Stomach smooth muscle (tissue), 2 donors: ENCODE results near the gene CSF1.

Source experiments
- H3K27ac ChIP-seq: one replicate; pipeline ENCODE4 v1.7.0; 2013; ENCODE audit warnings: mild to moderate bottlenecking, low read length, inconsistent platforms
- H3K27me3 ChIP-seq, 2 donors: one replicate each; pipeline ENCODE4 v1.7.0; 2013; ENCODE audit warnings: low read length in 2 of 2; ENCODE audit not compliant: insufficient read depth in 2 of 2, control insufficient read depth in 1 of 2
- H3K36me3 ChIP-seq, 2 donors: one replicate each; pipeline ENCODE4 v1.7.0; 2013; ENCODE audit warnings: low read length in 2 of 2; ENCODE audit not compliant: control insufficient read depth in 2 of 2, insufficient read depth in 2 of 2
- H3K4me1 ChIP-seq: one replicate; pipeline ENCODE4 v1.7.0; 2013; ENCODE audit warnings: low read length; ENCODE audit not compliant: control insufficient read depth, insufficient read depth
- H3K4me3 ChIP-seq, 2 donors: one replicate each; pipeline ENCODE4 v1.7.0; 2013; ENCODE audit warnings: low read length in 2 of 2
- H3K9ac ChIP-seq, 2 donors: one replicate each; pipeline ENCODE4 v1.7.0; 2013; ENCODE audit warnings: low read length in 2 of 2, mild to moderate bottlenecking in 1 of 2
- H3K9me3 ChIP-seq, 2 donors: one replicate each; pipeline ENCODE4 v1.7.0; 2013; ENCODE audit warnings: low read length in 2 of 2; ENCODE audit not compliant: control insufficient read depth in 2 of 2
- donor health status: healthy.
- donor health status: Pancreatic carcinoma.

Gene CSF1

DNA sequence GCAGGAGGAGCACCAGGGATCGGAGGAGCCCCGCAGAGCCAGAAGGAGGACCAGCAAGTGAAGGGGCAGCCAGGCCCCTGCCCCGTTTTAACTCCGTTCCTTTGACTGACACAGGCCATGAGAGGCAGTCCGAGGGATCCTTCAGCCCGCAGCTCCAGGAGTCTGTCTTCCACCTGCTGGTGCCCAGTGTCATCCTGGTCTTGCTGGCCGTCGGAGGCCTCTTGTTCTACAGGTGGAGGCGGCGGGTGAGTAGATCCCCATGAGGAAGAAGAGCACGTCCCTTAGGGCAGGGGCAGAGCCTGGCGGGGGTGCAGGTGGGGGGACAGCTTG is 13.3 kb downstream of the CSF1 start:
- H3K36me3 ChIP-seq, result peaks cover 60 to 64% of the 10 kb centered on the region in 2 donors
- no peaks in the 10 kb centered on the region for H3K9me3 ChIP-seq
- H3K27me3 ChIP-seq, result no peaks in the 10 kb centered on the region
- H3K4me1 ChIP-seq, result peaks cover 37% of the 10 kb centered on the region
- H3K4me3 ChIP-seq, result no peak overlapping the region
- H3K27ac ChIP-seq, result no peak overlapping the region
- H3K9ac ChIP-seq, result no peak overlapping the region

- H3K27ac ChIP-seq, result no peak overlapping the region
- H3K4me1 ChIP-seq, result peaks cover 41% of the 10 kb centered on the region
- H3K27me3 ChIP-seq, result no peaks in the 10 kb centered on the region
- H3K4me3 ChIP-seq, result no peak overlapping the region
- H3K9me3 ChIP-seq, result no peaks in the 10 kb centered on the region
- peaks cover 60 to 65% of the 10 kb centered on the region in 2 donors for H3K36me3 ChIP-seq
- H3K9ac ChIP-seq, result no peak overlapping the region
Observed at GRCh38 chr1:109924316-109924715, 13.7 kb downstream of the CSF1 start.

- Histone ChIP-seq H3K9me3 (no peaks in the 10 kb centered on the region), H3K4me3 (no peak overlapping the region), H3K4me1 (peaks cover 51% of the 10 kb centered on the region), H3K27me3 (no peaks in the 10 kb centered on the region), H3K27ac (no peak overlapping the region), H3K9ac (no peak overlapping the region), H3K36me3 (peaks cover 66 to 68% of the 10 kb centered on the region in 2 donors)
Observed at GRCh38 chr1:109925159-109925990, 14.7 kb downstream of the CSF1 start.

DNA sequence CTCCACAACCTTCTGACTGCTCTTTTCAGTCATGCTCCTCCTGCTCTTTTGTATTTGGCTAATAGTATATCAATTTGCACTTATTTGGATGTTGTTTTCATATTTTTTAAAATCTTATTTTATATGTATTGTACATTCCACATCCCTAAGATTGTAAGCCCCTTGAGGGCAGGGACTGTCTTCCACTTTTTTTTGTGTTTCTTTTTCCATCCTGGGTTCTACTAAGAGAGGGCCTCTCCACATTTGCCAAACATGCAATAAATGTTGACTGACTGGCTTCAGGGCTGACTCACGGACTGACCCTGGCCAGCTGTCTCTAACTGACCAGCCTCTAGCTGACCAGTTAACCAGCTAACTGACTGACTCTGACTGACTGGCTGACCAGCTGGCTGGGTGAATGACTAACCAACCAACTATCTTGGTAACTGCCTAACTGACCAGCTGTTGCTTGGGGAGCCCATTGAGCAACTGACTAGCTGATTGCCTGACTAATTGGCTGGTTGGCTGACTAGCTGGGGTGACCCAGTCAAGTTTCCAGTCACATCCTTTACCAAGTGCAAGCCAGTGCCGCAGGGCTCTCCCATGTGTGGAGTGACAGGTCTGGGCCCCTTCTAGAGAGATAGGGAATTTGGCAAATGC is 16.1 kb downstream of the CSF1 start:
- no peaks in the 10 kb centered on the region for H3K27me3 ChIP-seq
- H3K36me3 ChIP-seq, result peaks cover 55 to 56% of the 10 kb centered on the region in 2 donors
- H3K9ac ChIP-seq, result no peak overlapping the region
- no peaks in the 10 kb centered on the region for H3K9me3 ChIP-seq
- peak overlapping the region; percentile 76 for H3K27ac ChIP-seq
- peaks cover 64% of the 10 kb centered on the region for H3K4me1 ChIP-seq
- no peak overlapping the region for H3K4me3 ChIP-seq

DNA sequence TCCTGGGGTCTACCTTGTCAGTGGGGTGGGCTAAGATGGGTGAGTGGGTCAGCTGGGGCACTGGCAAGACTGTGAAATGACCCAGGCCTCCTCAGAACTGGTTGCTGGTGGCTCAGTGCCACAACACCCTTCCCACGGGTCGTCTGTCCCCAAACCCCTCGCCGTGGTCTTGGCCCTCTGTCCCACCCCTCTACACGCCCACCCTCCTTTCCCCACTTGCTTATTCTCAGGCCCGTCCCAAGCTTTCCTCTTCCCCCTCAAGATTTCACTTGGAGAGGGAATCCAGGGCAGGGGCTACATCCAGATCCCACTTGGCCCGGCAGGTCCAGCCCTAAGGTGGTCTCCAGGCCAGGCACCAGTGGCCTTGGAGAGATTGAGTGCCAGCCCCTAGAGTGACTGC is 16.7 kb downstream of the CSF1 start:
- Histone ChIP-seq H3K9me3 (no peaks in the 10 kb centered on the region), H3K4me3 (no peak overlapping the region), H3K9ac (no peak overlapping the region), H3K4me1 (peaks cover 65% of the 10 kb centered on the region), H3K36me3 (peaks cover 49 to 50% of the 10 kb centered on the region in 2 donors), H3K27me3 (no peaks in the 10 kb centered on the region), H3K27ac (peak overlapping the region; percentile 76)

DNA sequence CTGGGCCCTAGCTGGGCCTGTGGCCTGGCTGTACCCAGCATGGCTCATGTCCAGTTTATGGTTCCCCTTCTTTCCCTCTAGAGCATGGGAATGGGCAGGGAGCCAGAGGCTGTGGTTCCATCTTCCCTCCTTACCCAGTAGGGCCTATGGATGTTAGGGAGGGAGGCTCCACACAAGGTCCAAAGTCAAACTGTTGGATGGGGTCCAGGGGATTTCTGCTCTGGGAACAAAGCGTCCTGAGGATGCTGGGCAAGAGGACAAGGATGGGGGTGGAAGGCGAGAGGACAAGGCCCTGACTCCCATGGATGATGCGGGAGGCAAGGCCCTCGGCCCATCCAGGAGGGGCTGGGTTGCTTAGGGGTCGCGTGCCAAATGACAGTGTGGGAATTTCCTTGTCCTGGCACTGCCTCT is 17.3 kb downstream of the CSF1 start:
- Histone ChIP-seq H3K36me3 (peaks cover 43 to 45% of the 10 kb centered on the region in 2 donors), H3K4me1 (peaks cover 65% of the 10 kb centered on the region)

GRCh38 chr1:109928591-109929111 is 18.0 kb downstream of the CSF1 start:
- Histone ChIP-seq H3K27ac (peak overlapping the region; percentile 76), H3K9ac (peak overlapping the region; percentile 36 to 46), H3K4me1 (peaks cover 67% of the 10 kb centered on the region), H3K4me3 (peak overlapping the region in 1 of 2 donors; percentile 15), H3K36me3 (peaks cover 39 to 40% of the 10 kb centered on the region in 2 donors), H3K27me3 (no peaks in the 10 kb centered on the region), H3K9me3 (no peaks in the 10 kb centered on the region)

More for the DNA sequence above, 17.3 kb downstream of the CSF1 start:
- no peaks in the 10 kb centered on the region for H3K9me3 ChIP-seq
- no peak overlapping the region for H3K9ac ChIP-seq
- peak overlapping the region in 1 of 2 donors; percentile 29 for H3K4me3 ChIP-seq
- peak overlapping the region; percentile 76 for H3K27ac ChIP-seq
- no peaks in the 10 kb centered on the region for H3K27me3 ChIP-seq

DNA sequence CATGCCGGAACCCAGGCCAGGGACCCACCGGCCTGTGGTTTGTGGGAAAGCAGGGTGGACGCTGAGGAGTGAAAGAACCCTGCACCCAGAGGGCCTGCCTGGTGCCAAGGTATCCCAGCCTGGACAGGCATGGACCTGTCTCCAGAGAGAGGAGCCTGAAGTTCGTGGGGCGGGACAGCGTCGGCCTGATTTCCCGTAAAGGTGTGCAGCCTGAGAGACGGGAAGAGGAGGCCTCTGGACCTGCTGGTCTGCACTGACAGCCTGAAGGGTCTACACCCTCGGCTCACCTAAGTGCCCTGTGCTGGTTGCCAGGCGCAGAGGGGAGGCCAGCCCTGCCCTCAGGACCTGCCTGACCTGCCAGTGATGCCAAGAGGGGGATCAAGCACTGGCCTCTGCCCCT is 18.5 kb downstream of the CSF1 start:
- H3K27ac ChIP-seq, result no peak overlapping the region
- no peaks in the 10 kb centered on the region for H3K27me3 ChIP-seq
- H3K4me1 ChIP-seq, result peaks cover 67% of the 10 kb centered on the region
- H3K9ac ChIP-seq, result no peak overlapping the region
- H3K36me3 ChIP-seq, result peaks cover 34 to 37% of the 10 kb centered on the region in 2 donors
- H3K9me3 ChIP-seq, result no peaks in the 10 kb centered on the region
- H3K4me3 ChIP-seq, result no peak overlapping the region

DNA sequence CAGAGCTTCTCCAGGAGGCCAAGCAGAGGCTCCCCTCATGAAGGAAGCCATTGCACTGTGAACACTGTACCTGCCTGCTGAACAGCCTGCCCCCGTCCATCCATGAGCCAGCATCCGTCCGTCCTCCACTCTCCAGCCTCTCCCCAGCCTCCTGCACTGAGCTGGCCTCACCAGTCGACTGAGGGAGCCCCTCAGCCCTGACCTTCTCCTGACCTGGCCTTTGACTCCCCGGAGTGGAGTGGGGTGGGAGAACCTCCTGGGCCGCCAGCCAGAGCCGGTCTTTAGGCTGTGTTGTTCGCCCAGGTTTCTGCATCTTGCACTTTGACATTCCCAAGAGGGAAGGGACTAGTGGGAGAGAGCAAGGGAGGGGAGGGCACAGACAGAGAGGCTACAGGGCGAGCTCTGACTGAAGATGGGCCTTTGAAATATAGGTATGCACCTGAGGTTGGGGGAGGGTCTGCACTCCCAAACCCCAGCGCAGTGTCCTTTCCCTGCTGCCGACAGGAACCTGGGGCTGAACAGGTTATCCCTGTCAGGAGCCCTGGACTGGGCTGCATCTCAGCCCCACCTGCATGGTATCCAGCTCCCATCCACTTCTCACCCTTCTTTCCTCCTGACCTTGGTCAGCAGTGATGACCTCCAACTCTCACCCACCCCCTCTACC is 19.1 kb downstream of the CSF1 start:
- Histone ChIP-seq H3K4me3 (no peak overlapping the region), H3K27ac (peak overlapping the region; percentile 46), H3K4me1 (peaks cover 69% of the 10 kb centered on the region), H3K9ac (no peak overlapping the region), H3K9me3 (no peaks in the 10 kb centered on the region), H3K27me3 (no peaks in the 10 kb centered on the region), H3K36me3 (peaks cover 29 to 31% of the 10 kb centered on the region in 2 donors)

DNA sequence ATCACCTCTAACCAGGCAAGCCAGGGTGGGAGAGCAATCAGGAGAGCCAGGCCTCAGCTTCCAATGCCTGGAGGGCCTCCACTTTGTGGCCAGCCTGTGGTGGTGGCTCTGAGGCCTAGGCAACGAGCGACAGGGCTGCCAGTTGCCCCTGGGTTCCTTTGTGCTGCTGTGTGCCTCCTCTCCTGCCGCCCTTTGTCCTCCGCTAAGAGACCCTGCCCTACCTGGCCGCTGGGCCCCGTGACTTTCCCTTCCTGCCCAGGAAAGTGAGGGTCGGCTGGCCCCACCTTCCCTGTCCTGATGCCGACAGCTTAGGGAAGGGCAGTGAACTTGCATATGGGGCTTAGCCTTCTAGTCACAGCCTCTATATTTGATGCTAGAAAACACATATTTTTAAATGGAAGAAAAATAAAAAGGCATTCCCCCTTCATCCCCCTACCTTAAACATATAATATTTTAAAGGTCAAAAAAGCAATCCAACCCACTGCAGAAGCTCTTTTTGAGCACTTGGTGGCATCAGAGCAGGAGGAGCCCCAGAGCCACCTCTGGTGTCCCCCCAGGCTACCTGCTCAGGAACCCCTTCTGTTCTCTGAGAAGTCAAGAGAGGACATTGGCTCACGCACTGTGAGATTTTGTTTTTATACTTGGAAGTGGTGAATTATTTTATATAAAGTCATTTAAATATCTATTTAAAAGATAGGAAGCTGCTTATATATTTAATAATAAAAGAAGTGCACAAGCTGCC is 19.8 kb downstream of the CSF1 start:
- Histone ChIP-seq H3K27me3 (no peaks in the 10 kb centered on the region), H3K4me3 (no peak overlapping the region), H3K36me3 (peaks cover 23 to 24% of the 10 kb centered on the region in 2 donors), H3K4me1 (peaks cover 63% of the 10 kb centered on the region), H3K27ac (peak overlapping the region; percentile 46), H3K9ac (no peak overlapping the region), H3K9me3 (no peaks in the 10 kb centered on the region)
